Inferior parietal cortex (tissue), 1 donor: Measurements from ENCODE around the gene YWHAG.
"Not testable (repeated sequence)": the region's sequence is repeated elsewhere in the genome, so short reads cannot be mapped to it uniquely, and the experiment has no call there.

Experiments used
- DNase-seq: peaks from one replicate; pipeline ENCODE4 v3.0.0-alpha.2; 2016; ENCODE audit errors: extremely low spot score

YWHAG gene

DNA sequence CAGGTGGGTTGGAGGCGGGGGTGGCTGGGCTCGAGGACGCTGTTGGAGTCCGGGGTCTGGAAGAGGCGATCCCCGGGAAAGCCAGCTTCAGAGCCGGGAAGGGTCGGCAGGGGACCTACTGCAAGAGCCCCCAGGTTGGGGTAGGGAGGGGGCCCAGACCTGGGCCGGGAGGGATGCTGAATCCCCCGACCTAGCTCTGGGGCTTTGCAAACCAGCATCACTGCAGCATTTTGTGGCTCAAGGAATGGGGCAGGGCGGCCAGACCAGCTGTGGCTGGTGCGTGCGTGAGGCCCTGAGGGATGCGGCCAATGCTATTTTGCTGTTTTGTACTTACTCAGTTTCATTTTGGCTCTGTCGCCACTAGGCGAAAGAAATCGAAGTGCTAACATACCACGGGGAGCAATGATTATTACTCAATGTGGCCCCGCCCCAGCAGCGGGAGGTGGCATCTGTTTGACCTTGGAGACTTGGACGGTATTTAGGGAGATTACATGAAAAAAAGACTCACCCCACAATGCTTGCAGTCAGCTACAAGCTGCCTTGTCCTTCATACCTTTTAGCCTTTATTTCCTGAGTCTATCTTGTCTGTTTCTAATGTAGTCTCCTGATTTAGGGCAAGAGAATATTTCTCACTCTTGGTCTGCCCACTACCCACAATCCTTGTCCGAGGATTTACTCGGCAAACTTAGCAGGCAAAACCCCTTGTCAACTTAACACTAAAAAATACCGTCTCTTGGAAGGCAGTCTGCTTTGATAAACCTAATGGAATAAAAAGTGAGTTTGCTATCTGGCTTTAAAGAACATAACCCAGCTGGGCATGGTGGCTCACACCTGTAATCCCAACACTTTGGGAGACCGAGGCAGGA, 40.1 kb downstream of the YWHAG start:
- DNase-seq, result peak; percentile 68

DNA sequence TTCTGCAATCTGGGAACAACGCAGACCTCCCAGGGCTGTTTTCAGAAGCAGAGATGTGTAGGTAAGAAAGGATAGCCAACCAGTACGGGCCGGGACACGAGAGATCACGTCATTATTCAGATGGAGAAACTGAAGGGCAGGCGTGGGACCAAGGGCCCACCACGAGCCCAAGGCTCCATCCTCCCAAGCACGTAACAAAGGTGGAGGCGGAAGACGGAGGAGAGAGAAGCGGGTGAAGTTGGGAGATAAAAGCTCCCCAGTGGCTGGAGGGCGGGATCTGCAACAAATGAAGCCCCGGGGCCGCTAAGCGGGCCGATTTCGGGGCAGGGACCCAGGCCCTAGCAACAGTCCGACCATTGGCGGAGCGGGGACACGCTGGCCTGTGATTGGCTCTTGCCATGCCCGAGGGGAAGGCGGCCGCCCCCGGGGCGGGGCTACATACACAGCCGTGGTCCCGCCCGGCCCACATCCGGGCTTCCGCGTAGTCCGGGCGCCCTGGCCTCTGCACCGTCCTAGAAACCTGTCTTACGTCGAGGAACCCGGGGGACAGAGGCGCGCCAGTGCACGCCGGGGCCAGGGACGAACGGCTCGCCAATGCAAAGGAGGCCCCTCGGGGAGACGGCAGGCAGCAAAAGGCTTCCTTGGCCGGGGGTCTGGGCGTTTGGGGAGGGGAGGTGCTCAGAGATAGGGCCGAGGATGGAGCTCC, 40.9 kb downstream of the YWHAG start:
- DNase-seq, result peak; percentile 99

DNA sequence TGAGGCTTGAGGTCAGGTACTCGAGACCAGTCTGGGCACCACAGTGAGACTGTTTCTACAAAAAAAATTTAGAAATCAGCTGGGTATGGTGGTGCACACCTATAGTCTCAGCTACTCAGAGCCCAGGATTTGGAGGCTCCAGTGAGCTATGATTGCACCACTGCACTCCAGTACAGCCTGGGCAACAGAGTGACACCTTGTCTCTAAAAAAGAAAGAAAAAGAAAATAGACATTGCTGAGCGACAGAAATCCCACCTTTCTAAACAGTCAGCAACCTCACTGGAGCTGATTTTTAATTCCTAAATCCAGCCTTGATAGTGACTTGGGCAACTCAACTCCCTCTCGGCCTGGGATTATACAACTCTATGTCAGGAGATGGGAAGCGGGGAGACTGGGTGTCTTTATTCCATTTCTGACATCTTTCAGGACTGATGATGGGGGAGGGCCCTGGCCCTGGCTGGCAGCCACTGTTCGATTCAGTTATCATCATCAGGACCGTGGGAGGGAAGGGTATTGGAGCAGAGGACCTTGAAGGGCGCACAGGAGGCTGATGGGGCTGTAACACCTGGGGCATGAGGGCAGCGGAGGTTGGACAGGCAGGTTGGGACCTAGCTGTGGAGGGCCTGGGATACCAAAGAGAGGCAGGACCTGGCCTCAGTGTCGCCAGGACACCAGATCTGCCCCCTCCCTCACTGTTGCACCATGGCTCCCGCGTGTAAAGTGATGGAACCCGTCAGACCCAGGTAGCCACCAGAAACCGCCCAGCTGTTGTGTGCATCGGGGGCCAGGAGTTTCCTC, 41.6 kb downstream of the YWHAG start:
- no peak for DNase-seq

DNA sequence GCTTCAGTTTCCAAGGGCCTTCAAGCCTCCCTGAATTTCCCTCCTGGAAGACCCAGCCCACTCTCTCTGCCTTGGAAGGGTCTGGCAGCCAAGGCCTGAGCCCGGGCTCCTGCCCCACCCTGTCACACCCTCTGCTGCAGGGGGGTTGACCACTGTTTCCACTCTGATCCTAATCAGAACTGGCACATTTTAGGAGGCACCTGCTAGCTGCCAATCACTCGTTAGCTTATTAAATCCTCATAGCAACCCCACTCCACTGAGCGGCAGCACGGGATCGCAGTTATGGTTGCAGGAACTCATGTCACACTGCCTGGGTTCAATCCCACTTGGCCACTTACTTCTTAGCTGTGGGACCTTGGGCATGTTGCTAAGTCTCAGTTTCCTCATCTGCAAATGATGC, 43.4 kb downstream of the YWHAG start:
- DNase-seq, result no peak

DNA sequence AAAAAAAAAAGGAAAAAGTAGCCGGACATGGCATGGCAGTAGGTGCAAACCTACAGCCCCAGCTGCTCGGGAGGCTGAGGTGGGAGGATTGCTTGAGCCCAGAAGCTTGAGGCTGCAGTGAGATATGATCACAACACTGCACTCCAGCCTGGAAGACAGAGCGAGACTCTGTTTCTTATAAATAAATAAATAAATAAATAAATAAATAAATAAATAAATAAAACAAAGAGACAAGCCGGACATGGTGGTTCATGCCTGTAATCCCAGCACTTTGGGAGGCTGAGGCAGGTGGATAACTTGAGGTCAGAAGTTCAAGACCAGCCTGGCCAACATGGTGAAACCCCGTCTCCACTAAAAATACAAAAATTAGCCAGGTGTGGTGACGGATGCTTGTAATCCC, 44.1 kb downstream of the YWHAG start:
- not testable (repeated sequence) for DNase-seq

DNA sequence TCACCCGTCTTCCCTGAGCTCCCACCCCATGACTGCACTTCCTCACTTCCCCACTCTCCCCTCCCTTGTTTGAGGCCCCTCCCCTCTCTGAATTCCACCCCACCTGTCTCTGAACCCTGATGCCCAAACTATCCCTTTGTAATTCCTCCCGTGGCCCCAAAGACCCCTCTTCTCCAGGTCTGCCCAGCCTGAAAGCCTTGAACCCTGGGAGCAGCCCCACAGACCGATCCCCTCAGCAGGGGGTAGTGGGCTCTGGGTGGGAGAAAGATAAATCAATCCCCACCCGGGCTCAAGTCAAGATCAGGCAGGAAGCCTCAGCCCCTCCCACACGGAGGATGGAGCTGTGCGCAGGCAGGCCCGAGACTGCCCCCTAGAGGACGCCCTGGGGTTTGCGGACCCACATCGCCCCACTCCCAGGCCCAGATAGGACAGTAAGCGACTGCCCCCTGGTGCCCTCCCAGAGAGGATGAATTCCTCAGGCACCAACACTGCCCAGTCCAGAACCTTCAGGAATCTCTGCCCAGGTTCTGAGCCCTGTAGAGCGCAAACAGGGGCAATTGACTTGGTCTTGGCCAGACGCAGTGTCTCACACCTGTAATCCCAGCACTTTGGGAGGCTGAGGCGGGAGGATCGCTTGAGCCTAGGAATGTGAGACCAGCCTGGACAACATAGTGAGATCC, 44.6 kb downstream of the YWHAG start:
- DNase-seq, result peak; percentile 94

DNA sequence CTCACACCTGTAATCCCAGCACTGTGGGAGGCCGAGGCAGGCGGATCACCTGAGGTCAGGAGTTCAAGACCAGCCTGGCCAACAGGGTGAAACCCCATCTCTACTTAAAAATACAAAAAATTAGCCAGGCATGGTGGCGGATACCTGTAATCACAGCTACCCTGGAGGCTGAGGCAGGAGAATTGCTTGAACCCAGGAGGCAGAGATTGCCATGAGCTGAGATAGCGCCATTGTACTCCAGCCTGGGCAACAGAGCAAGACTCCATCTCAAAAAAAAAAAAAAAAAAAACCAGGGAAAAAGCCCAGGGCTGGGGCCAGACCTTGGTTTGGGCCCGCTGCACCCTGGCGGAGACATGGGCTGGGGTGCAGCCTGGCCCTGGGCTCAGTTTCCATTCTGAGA, 47.0 kb downstream of the YWHAG start:
- DNase-seq, result not testable (repeated sequence)

DNA sequence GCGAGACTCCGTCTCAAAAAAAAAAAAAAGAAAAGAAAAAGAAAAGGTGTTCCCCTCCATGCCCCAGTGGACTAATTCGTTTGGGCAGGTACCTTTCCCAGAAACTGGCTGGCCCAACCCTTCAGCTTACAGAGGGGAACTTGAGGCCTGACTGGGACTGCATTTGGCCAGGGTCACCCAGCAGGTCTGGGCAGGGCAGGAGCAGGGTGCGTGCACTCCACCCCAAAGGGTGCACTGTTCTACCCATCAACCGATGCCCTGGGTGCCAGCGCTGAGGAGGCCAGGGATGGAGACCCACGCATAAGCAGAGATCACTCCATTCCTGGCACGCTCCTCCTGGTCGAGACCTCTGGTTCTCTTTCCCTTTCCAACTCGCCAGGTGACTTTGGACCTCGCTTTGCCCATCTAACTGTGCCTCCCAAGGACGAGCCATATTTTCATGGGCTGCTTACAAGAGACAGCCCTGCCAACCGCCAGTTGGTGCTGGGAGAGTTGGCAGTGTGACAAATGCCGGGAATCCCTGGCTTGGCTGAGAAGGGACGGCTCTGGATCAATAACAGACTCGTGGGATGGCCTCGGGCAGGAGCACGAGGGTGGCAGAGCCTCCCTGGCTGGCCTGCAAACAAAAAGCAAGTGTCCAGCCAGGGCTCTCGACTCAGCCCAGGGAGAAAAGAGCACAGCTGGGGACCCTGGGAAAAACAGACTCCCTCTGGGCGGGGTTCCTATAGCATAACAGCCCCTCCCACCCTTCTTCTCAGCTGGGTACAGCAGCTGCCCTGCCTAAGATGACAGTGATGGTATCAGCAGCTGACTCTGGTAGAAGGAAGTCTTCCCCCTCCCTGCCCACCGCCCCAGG, 48.5 kb downstream of the YWHAG start:
- no peak for DNase-seq

DNA sequence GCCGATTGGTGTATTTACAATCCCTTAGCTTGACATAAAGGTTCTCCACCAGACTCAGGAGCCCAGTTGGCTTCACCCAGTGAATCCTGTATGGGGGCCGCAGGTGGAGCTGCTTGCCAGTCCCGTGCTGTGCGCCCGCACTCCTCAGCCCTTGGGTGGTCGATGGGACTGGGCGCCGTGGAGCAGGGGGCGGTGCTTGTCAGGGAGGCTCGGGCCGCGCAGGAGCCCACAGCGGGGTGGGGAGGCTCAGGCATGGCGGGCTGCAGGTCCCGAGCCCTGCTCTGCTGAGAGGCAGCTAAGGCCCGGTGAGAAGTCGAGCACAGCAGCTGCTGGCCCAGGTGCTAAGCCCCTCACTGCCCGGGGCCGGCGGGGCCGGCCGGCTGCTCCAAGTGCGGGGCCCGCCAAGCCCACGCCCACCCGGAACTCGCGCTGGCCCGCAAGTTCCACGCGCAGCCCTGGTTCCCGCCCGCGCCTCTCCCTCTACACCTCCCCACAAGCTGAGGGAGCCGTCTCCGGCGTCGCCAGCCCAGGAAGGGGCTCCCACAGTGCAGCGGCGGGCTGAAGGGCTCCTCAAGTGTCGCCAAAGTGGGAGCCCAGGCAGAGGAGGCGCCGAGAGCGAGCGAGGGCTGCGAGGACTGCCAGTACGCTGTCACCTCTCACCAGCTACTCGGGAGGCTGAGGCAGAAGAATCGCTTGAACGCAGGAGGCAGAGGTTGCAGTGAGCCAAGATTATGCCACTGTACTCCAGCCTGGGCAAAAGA, 49.3 kb downstream of the YWHAG start:
- DNase-seq, result not testable (repeated sequence)

DNA sequence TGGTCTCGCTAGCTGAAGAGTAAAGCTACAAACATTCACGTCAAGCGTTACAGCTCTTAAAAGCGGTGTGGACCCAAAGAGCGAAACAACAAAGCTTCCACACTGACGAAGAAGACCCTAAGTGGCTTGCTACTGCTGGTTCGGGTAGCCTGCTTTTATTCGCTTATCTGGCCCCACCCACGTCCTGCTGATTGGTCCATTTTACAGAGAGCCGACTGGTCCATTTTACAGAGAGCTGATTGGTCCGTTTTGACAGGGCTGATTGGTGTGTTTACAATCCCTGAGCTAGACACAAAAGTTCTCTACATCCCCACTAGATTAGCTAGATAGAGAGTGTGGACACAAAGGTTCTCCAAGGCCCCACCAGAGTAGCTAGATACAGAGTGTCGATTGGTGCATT, 49.9 kb downstream of the YWHAG start:
- DNase-seq, result not testable (repeated sequence)

DNA sequence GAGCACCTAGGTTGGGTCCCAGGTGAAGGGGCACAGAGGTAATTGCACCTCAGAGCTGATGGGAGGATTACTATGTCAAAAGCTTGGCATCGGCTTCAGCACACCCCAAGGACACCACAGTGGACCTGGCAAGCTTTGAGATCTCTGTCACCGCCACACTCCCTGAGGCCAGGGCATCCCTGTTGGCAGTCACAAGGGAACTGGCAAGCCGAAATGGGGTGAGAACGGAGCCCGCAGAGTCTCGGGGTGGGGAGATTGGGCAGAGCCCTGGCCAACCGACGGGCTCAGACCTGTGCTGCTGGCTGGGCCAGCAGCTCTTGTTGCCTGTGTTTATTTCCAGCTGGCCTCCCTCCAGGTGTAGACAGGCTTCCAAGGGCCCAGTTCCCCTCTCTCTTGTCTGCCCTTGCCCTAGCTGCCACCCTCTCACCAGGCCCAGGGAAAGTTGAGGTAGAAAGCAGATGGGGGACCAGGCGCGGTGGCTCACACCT, 53.9 kb downstream of the YWHAG start:
- DNase-seq, result no peak

DNA sequence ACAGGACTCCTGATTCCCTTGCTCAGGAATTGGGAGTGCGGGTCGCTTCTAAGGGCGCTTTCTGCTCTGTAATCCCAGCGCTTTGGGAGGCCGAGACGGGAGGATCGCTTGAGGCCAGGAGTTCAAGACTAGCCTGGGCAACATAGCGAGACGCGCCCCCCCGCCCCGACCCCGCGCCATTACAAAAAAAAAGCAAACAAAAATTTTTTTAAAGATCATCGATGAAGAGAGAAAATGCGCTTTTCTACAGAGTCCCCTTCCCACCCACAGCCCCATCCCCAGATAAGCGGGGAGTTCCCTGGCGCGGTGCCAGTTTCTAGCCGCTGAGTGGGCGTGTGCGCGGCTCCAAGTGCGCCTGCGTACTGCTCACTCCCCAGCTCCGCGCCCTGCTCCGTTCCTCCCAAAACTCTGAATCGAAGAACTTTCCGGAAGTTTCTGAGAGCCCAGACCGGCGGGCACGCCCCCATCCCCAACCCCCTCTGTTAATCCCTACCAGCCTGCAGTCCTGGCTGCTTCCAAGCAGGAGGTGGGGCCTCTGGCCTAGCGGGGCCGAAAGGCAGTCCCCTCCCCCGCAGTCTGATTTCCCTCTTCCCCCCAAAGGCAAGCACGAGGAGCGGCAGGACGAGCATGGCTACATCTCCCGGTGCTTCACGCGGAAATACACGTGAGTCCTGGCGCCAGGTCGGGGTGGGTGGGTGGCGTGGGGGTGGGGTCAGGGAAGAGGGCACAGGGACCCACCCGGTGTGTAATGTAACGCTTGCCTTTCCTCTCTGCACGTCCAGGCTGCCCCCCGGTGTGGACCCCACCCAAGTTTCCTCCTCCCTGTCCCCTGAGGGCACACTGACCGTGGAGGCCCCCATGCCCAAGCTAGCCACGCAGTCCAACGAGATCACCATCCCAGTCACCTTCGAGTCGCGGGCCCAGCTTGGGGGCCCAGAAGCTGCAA, 55.3 kb downstream of the YWHAG start:
- peak; percentile 80 for DNase-seq

DNA sequence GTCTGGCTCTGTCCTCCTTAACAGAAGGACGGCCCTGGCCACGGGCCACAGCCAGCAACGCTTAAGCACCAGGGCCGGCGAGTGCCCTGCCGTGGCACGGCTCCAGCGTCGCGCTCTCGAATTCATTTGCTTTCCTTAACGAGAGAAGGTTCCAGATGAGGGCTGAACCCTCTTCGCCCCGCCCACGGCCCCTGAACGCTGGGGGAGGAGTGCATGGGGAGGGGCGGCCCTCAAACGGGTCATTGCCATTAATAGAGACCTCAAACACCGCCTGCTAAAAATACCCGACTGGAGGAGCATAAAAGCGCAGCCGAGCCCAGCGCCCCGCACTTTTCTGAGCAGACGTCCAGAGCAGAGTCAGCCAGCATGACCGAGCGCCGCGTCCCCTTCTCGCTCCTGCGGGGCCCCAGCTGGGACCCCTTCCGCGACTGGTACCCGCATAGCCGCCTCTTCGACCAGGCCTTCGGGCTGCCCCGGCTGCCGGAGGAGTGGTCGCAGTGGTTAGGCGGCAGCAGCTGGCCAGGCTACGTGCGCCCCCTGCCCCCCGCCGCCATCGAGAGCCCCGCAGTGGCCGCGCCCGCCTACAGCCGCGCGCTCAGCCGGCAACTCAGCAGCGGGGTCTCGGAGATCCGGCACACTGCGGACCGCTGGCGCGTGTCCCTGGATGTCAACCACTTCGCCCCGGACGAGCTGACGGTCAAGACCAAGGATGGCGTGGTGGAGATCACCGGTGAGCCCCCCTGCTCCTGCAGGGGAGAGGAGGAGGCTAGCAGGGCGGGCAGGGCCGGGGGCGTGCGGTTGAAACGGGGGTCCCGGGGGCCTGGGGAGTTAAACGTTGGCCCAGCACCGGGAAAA, 56.2 kb downstream of the YWHAG start, which contains the start of gene HSPB1:
HSPB1 (plus strand) TSS at position 327 of the 855 bp plus-strand sequence; CDS start at position 367, 40 bp downstream.
- peak; percentile 77 for DNase-seq

DNA sequence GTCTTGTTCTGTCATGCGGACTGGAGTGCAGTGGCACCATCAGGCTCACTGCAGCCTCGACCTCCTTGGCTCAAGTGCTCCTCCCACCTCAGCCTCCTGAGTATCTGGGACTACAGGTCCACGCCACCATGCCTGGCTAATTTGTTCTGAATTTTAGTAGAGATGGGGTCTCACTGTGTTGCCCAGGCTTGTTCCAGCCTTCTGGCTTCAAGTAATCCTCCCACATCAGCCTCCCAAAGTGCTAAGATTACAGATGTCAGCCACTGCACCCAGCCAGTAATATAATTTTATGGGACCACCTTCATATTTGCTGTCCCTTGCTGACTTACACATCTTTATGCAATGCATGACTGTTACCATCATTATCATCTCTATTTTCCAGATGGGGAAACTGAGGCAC, 57.8 kb downstream of the YWHAG start:
- DNase-seq, result no peak

DNA sequence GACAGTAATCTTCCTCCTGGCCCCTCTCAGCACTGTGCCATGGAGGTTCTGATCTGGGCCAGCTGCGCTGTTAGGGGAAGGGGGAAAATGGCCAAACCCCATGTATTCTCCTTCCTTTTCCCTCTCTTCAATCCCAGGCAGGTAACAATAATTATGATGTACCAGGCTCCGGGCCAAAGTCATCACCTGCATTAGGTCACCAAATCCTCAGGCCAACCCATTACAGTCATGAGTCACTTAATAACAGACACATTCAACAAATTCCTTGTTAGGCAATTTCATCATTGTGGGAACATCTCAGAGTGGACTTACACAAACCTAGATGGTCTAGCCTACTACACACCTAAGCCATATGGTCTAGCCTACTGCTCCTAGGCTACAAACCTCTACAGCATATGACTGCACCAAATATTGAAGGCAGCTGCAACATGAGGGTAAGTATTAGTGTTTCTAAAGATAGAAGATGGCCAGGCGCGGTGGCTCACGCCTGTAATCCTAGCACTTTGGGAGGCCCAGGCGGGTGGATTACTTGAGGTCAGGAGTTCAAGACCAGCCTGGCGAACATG, 58.5 kb downstream of the YWHAG start:
- DNase-seq, result no peak

DNA sequence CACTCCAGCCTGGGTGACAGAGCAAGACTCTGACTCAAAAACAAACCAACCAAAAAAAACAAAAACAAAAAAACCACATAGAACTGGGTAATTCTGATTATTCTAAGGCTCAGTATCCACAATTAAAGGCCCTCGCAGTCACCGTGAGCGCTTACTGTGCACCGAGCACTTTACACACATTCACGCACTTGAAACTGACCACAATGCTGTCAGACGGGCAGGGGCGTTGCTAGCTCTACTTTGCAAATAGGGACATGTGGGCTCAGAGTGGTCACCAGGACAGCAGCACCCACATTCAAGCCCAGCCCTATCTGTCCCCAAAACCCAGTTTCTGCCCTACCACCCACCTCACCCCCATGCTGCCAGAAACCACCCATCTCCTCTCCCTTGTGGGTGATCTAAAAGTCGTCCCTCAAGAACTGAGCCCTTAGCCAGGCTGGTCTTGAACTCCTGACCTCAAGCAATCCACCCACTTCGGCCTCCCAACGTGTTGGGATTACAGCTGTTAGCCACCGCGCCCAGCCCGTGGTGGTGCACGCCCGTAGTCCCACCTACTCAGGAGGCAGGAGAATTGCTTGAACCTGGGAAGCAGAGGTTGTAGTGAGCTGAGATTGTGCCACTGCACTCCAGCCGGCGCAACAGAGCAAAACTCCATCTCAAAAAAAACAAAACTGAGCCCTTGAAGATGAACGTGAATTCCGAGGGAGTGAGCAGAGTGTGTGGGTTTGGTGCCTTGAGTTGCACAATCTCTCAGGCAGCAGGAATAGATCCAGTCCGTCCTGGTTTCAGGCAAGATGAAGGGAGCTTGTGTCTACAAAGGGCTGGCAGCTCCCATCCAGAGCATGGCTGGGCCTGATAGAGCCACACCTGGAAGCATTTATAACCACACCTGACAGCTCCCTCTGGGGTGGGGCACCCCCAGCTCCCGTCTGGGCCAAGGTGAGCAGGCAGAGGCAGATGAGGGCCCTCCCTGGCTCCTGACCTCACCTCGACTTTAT, 61.7 kb downstream of the YWHAG start:
- no peak for DNase-seq
